Type B pancreatic cell (in vitro differentiated cells): ENCODE measurements around the gene PLK1. TPM values are rescaled to one million over a fixed set of nuclear protein-coding genes. Genes with fewer than 3 reads are reported as not detected.

Experiments
- DNase-seq: peaks from one replicate; pipeline ENCODE4 v3.0.0; 2021; ENCODE audit warnings: mixed read lengths; ENCODE audit not compliant: unreplicated experiment; ENCODE audit errors: extremely low spot score
- H3K27ac Mint-ChIP-seq: 2 replicates; pipeline ENCODE4 v1.8.0; 2021; ENCODE audit warnings: mild to moderate bottlenecking, mixed read lengths
- H3K27me3 Mint-ChIP-seq: 2 replicates; pipeline ENCODE4 v1.8.0; 2021; ENCODE audit warnings: mixed read lengths
- H3K36me3 Mint-ChIP-seq: 2 replicates; pipeline ENCODE4 v1.8.0; 2021; ENCODE audit warnings: mixed read lengths
- H3K4me1 Mint-ChIP-seq: one replicate; pipeline ENCODE4 v1.8.0; 2021; ENCODE audit warnings: mixed read lengths; ENCODE audit not compliant: unreplicated experiment
- H3K4me3 Mint-ChIP-seq: 2 replicates; pipeline ENCODE4 v1.8.0; 2021; ENCODE audit warnings: mild to moderate bottlenecking, mixed read lengths
- H3K9me3 Mint-ChIP-seq: 2 replicates; pipeline ENCODE4 v1.8.0; 2021; ENCODE audit warnings: mixed read lengths
- CTCF ChIP-seq: fragments of 200-600 bp; sonication (generic); conservative IDR thresholded peaks from 2 replicates; pipeline ENCODE4 v1.5.0; 2021; ENCODE audit warnings: antibody characterized with exemption, mild to moderate bottlenecking
- total RNA-seq: library from RNA; stranded (reverse); gene quantifications from 2 replicates; pipeline ENCODE4 v1.2.1, GENCODE V29; 2021; ENCODE audit warnings: low replicate concordance

Gene PLK1
- total RNA-seq, 1 donor from 2014 or later = 67.2 TPM

- Mint-ChIP-seq H3K9me3 (no peaks in the 10 kb centered on the region), H3K27ac (peak within 1 kb of the TSS; percentile 95), H3K27me3 (no peaks in the 10 kb centered on the region), H3K36me3 (peaks cover 10% of the 10 kb centered on the region), H3K4me3 (peak within 1 kb of the TSS; percentile 99), H3K4me1 (peaks cover 10% of the 10 kb centered on the region)
- peak; percentile 89 for DNase-seq
- no peak for TF ChIP-seq CTCF
Observed at GRCh38 chr16:23640931-23641765, 37.5 kb upstream of the PLK1 start, which contains the start of the genes DCTN5 and PALB2. DCTN5 (plus strand) TSS chr16:23641466; CDS start chr16:23641543, 77 bp downstream. PALB2 (minus strand) TSS chr16:23641310; CDS start chr16:23641157, 153 bp downstream.

GRCh38 chr16:23642246-23642774, 36.4 kb upstream of the PLK1 start:
- Mint-ChIP-seq H3K4me3 (peak overlapping the region; percentile 99), H3K27ac (peak overlapping the region; percentile 95), H3K9me3 (no peaks in the 10 kb centered on the region), H3K4me1 (peaks cover 10% of the 10 kb centered on the region), H3K27me3 (no peaks in the 10 kb centered on the region), H3K36me3 (peaks cover 18% of the 10 kb centered on the region)
- no peak for DNase-seq
- TF ChIP-seq CTCF = no peak

- Mint-ChIP-seq H3K9me3 (no peaks in the 10 kb centered on the region), H3K4me3 (no peak overlapping the region), H3K27me3 (no peaks in the 10 kb centered on the region), H3K4me1 (no peaks in the 10 kb centered on the region), H3K36me3 (peaks cover 38% of the 10 kb centered on the region), H3K27ac (peak overlapping the region; percentile 22)
- DNase-seq = no peak
- TF ChIP-seq CTCF = no peak
Observed at GRCh38 chr16:23650674-23651416, 27.8 kb upstream of the PLK1 start.

GRCh38 chr16:23651943-23652468, 26.7 kb upstream of the PLK1 start:
- TF ChIP-seq CTCF = no peak
- no peaks in the 10 kb centered on the region for H3K27me3 Mint-ChIP-seq
- no peak for DNase-seq
- H3K4me1 Mint-ChIP-seq = no peaks in the 10 kb centered on the region
- no peak overlapping the region for H3K27ac Mint-ChIP-seq
- no peak overlapping the region for H3K4me3 Mint-ChIP-seq
- peaks cover 28% of the 10 kb centered on the region for H3K36me3 Mint-ChIP-seq
- no peaks in the 10 kb centered on the region for H3K9me3 Mint-ChIP-seq

GRCh38 chr16:23663918-23664317, 14.8 kb upstream of the PLK1 start:
- TF ChIP-seq CTCF = no peak
- no peak overlapping the region for H3K27ac Mint-ChIP-seq
- no peaks in the 10 kb centered on the region for H3K27me3 Mint-ChIP-seq
- no peak for DNase-seq
- H3K36me3 Mint-ChIP-seq = peaks cover 8% of the 10 kb centered on the region
- H3K4me3 Mint-ChIP-seq = no peak overlapping the region
- no peaks in the 10 kb centered on the region for H3K4me1 Mint-ChIP-seq
- H3K9me3 Mint-ChIP-seq = no peaks in the 10 kb centered on the region
